Measurements from ENCODE around the gene EHD4. TPM values are rescaled to one million over a fixed set of nuclear protein-coding genes. Genes with fewer than 3 reads are reported as not detected.
A peak's percentile ranks its signal among the peaks of the same experiment; 100 is the strongest.

EHD4 gene
- total RNA-seq, 1 donor from 2014 or later = 42.6 TPM

DNA sequence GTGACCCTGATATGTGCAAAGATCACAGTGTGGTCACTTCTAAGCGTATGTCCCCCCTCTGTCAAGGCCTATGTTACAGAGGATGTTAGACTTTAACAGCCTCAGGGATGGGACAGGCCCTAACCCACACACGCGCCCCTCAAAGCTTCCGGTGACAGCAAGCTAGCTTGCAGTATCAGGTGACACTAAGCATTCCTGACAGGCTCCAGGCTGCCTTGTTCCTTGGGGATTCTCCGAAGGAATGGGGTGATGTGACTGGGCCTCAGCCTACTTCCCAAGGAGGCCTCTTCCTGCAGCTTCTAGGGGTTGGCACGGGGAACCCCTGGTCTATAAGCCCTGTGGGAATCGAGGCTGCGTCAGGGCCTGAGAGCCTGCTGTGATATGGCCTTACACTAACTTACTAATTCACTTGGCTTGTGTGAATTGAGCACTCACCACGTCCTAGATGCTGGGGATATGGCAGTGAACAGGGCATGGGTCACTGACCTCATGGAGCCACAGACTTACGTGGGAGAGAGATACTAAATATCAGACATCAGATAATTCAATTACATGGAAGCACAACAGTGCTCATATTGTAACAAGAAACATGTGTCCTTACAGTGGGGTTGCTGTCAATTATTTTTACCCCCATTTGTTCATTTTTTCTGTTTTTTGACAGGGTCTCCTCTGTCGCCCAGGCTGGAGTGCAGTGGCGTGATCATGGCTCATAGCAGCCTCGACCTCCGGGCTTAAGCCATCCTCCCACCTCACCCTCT is 67.1 kb downstream of the EHD4 start:
- no peaks in the 10 kb centered on the region for H3K27me3 Mint-ChIP-seq
- peaks cover 63% of the 10 kb centered on the region for H3K36me3 Mint-ChIP-seq (ENCODE audit: low read depth)

DNA sequence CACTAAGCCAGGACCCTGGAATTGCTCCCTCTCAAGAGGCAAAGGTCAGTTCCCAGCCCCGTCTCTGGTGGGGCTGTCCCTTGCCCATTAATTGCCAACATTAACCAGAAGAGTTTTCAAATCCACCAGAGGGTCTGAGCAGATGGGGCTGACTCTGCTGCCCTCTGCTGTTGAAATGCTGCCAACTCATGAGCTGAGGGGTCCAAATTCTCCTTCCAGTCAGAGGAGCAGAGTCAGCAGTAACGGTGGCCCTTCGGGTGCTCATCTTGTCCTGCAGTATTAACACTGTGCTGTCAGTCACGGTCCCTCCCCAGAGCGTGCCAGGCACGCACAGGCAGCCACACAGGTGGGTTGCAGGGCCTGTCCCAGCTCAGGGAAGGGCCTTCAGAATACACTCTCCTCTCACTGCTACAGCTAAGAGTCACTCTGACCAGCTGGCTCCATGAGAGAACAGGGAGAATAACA is 67.8 kb downstream of the EHD4 start:
- ChIA-PET CTCF (interaction anchor here (0.7 to 9.3 kb wide), 32 partner anchors 8 to 1000 kb away, joined by 3 to 108 read pairs (median 5); partner anchors contain the start of genes EHD4, MAPKBP1 and SPTBN5), POLR2A (interaction anchor here (0.5 to 1.9 kb wide), 10 partner anchors 10 to 271 kb away, joined by 3 to 14 read pairs (median 4); partner anchors contain the start of genes EHD4 and MAPKBP1)
- peak; percentile 93 for ATAC-seq (ENCODE audit: low read depth)
- peak; percentile 57 for DNase-seq
- Mint-ChIP-seq H3K36me3 (ENCODE audit: low read depth) (peaks cover 63% of the 10 kb centered on the region), H3K27me3 (no peaks in the 10 kb centered on the region), H3K4me3 (no peak overlapping the region), H3K9me3 (peaks cover 4% of the 10 kb centered on the region), H3K4me1 (peaks cover 6% of the 10 kb centered on the region), H3K27ac (peak overlapping the region; percentile 11)
- intact Hi-C loops (cut with micrococcal nuclease) = loop anchor here (1.0 to 5.0 kb wide), 11 partner anchors 9 to 437 kb away; partner anchors contain the start of genes EHD4 and JMJD7
- TF ChIP-seq, protein P1, sequence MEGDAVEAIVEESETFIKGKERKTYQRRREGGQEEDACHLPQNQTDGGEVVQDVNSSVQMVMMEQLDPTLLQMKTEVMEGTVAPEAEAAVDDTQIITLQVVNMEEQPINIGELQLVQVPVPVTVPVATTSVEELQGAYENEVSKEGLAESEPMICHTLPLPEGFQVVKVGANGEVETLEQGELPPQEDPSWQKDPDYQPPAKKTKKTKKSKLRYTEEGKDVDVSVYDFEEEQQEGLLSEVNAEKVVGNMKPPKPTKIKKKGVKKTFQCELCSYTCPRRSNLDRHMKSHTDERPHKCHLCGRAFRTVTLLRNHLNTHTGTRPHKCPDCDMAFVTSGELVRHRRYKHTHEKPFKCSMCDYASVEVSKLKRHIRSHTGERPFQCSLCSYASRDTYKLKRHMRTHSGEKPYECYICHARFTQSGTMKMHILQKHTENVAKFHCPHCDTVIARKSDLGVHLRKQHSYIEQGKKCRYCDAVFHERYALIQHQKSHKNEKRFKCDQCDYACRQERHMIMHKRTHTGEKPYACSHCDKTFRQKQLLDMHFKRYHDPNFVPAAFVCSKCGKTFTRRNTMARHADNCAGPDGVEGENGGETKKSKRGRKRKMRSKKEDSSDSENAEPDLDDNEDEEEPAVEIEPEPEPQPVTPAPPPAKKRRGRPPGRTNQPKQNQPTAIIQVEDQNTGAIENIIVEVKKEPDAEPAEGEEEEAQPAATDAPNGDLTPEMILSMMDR (IDR thresholded peaks at IDR 0.05) = peak; percentile 69

More for the DNA sequence above, 67.1 kb downstream of the EHD4 start:
- no peak for DNase-seq
- Mint-ChIP-seq H3K9me3 (peaks cover 4% of the 10 kb centered on the region), H3K4me3 (no peak overlapping the region), H3K27ac (peak overlapping the region; percentile 11), H3K4me1 (peaks cover 6% of the 10 kb centered on the region)
- TF ChIP-seq, protein P1 (IDR thresholded peaks at IDR 0.05) = no peak
- no peak for ATAC-seq (ENCODE audit: low read depth)
- POLR2A ChIA-PET = interaction anchor here (0.5 to 1.9 kb wide), 10 partner anchors 11 to 270 kb away, joined by 3 to 14 read pairs (median 4); partner anchors contain the start of genes EHD4 and MAPKBP1
- intact Hi-C loops (cut with micrococcal nuclease) = loop anchor here (2.0 kb wide), 2 partner anchors 32 to 300 kb away; no protein-coding TSS in a partner anchor
- CTCF ChIA-PET = interaction anchor here (0.7 to 9.3 kb wide), 33 partner anchors 8 to 1001 kb away, joined by 3 to 108 read pairs (median 4); partner anchors contain the start of genes EHD4, MAPKBP1 and SPTBN5

DNA sequence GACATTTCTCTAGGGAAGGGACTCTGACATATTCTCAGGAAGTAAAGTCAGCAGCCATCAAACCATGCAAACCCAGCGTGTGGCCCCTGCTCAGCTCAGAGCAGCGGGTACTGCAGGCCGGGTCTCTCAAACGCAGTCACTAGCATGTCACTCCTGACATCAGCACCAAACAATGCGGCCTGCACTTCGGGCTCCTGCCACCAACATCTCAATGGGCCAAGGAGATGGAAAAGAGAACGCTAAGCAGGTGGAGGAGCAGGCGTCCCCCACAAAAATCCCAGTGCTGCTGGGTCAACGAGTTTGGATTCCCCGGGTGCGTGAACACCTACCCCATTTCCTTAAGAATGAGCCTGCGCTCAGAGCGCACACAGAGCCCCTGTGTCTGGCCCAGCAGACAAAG is 68.6 kb downstream of the EHD4 start:
- H3K9me3 Mint-ChIP-seq = peaks cover 4% of the 10 kb centered on the region
- ChIA-PET CTCF (interaction anchor here (0.6 to 9.3 kb wide), 13 partner anchors 8 to 208 kb away, joined by 3 to 108 read pairs (median 8); partner anchors contain the start of genes MAPKBP1 and SPTBN5), POLR2A (interaction anchor here (1.9 kb wide), 1 partner anchor 68 kb away, joined by 14 read pairs; the partner anchor contains the start of gene EHD4)
- H3K4me3 Mint-ChIP-seq = no peak overlapping the region
- DNase-seq = no peak
- peaks cover 6% of the 10 kb centered on the region for H3K4me1 Mint-ChIP-seq
- H3K36me3 Mint-ChIP-seq (ENCODE audit: low read depth) = peaks cover 62% of the 10 kb centered on the region
- TF ChIP-seq, protein P1 (IDR thresholded peaks at IDR 0.05) = no peak
- no peaks in the 10 kb centered on the region for H3K27me3 Mint-ChIP-seq
- H3K27ac Mint-ChIP-seq = no peak overlapping the region
- no peak for ATAC-seq (ENCODE audit: low read depth)
- intact Hi-C loops (cut with micrococcal nuclease) = loop anchor here (1.0 to 5.0 kb wide), 11 partner anchors 8 to 436 kb away; partner anchors contain the start of genes EHD4 and JMJD7

DNA sequence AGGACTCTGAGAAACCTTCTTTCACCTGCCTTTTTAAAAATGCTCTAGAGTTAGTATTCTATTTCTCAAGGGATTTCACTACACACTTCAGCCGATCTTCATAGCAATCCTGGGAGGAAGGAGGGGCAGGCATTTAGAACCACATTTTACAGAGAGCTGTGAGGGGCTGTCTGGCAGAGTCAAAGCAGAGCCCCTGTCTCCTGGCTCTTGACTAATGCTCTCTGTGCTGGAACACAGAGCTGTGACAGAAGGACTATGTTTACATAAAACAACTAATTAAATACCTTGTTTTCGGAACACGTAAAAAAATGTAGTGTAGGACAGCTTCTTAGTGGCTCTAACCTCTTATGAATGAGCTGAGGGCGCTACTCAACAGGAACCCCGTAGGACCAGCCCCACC is 70.9 kb downstream of the EHD4 start:
- no peaks in the 10 kb centered on the region for H3K27me3 Mint-ChIP-seq
- no peak for ATAC-seq (ENCODE audit: low read depth)
- POLR2A ChIA-PET = interaction anchor here (0.6 kb wide), 1 partner anchor 18 kb away, joined by 4 read pairs; no protein-coding TSS in a partner anchor
- no peak overlapping the region for H3K4me3 Mint-ChIP-seq
- peaks cover 4% of the 10 kb centered on the region for H3K9me3 Mint-ChIP-seq
- H3K4me1 Mint-ChIP-seq = peaks cover 6% of the 10 kb centered on the region
- CTCF ChIA-PET = interaction anchor here (2.0 to 9.3 kb wide), 2 partner anchors 9 to 129 kb away, joined by 4 to 108 read pairs; partner anchors contain the start of gene MAPKBP1
- H3K36me3 Mint-ChIP-seq (ENCODE audit: low read depth) = peaks cover 52% of the 10 kb centered on the region
- no peak for DNase-seq
- H3K27ac Mint-ChIP-seq = no peak overlapping the region
- intact Hi-C loops (cut with micrococcal nuclease) = loop anchor here (5.0 kb wide), 2 partner anchors 156 to 434 kb away; no protein-coding TSS in a partner anchor
- TF ChIP-seq, protein P1 (IDR thresholded peaks at IDR 0.05) = no peak
